IMR-90 (cell line): ENCODE results near the gene SLC38A9. TPM values are rescaled to one million over a fixed set of nuclear protein-coding genes. Genes with fewer than 3 reads are reported as not detected.

ENCODE experiments used
- ATAC-seq: fragments of 200-7000 bp; cut with Tn5 transposase; 2 replicates; pipeline ENCODE4 v1.9.1; 2020; ENCODE audit warnings: low read depth, mild to moderate bottlenecking, moderate library complexity
- BruUV-seq: library from RNA; stranded (reverse); fragments of 400-500 nt; replicated peaks from 2 replicates; lab custom pipeline; 2021; lab: Mats Ljungman, UMichigan
- CTCF ChIA-PET: fragments of 300-600 bp; formaldehyde crosslinking; extraction: SDS; loops from one replicate; lab custom pipeline; 2021; ENCODE audit warnings: antibody characterized with exemption; lab: Yijun Ruan, JAX
- POLR2A ChIA-PET: fragments of 300-600 bp; sonication (Branson Sonifier 250); formaldehyde crosslinking; loops from one replicate; lab custom pipeline; 2022; ENCODE audit warnings: antibody characterized with exemption; ENCODE audit not compliant: unreplicated experiment; lab: Charles Lee
- DNase-seq: peaks from one replicate; pipeline ENCODE4 v3.0.0; 2013
- H2AFZ ChIP-seq: replicated peaks from 2 replicates; pipeline ENCODE3; 2013; ENCODE audit warnings: low read length, mild to moderate bottlenecking; ENCODE audit not compliant: poor library complexity
- H2AK5ac ChIP-seq: 2 replicates; pipeline ENCODE4 v1.6.1; 2013; ENCODE audit warnings: low read depth, low read length, inconsistent platforms
- H2AK9ac ChIP-seq: replicated peaks from 2 replicates; pipeline ENCODE3; 2013; ENCODE audit warnings: mild to moderate bottlenecking, low read depth, low read length, moderate library complexity; ENCODE audit not compliant: poor library complexity
- H2BK120ac ChIP-seq: 2 replicates; pipeline ENCODE4 v1.6.1; 2013; ENCODE audit warnings: low read depth, low read length, inconsistent platforms
- H2BK15ac ChIP-seq: 3 replicates; pipeline ENCODE4 v1.6.1; 2013; ENCODE audit warnings: low read depth, low read length, inconsistent platforms
- H2BK20ac ChIP-seq: 2 replicates; pipeline ENCODE4 v1.6.1; 2013; ENCODE audit warnings: low read depth, mild to moderate bottlenecking, inconsistent platforms, low read length, moderate library complexity
- H2BK5ac ChIP-seq: 2 replicates; pipeline ENCODE4 v1.6.1; 2013; ENCODE audit warnings: mild to moderate bottlenecking, low read depth, low read length, inconsistent platforms; ENCODE audit not compliant: poor library complexity, severe bottlenecking
- H3K14ac ChIP-seq: replicated peaks from 2 replicates; pipeline ENCODE4 v1.6.1; 2013; ENCODE audit warnings: low read depth, low read length, inconsistent platforms
- H3K18ac ChIP-seq: 2 replicates; pipeline ENCODE4 v1.6.1; 2013; ENCODE audit warnings: low read depth, low read length, control low read depth
- H3K23ac ChIP-seq: 2 replicates; pipeline ENCODE4 v1.6.1; 2013; ENCODE audit warnings: low read depth, low read length, inconsistent platforms
- H3K27ac ChIP-seq: 2 replicates; pipeline ENCODE4 v1.5.1; 2013; ENCODE audit warnings: mild to moderate bottlenecking, control low read depth, low read length; ENCODE audit not compliant: insufficient read depth
- H3K27me3 ChIP-seq: 2 replicates; pipeline ENCODE4 v1.6.1; 2013; ENCODE audit warnings: low read length; ENCODE audit not compliant: control insufficient read depth, insufficient read depth
- H3K36me3 ChIP-seq: 2 replicates; pipeline ENCODE4 v1.6.1; 2013; ENCODE audit warnings: low read length, mixed read lengths; ENCODE audit not compliant: control insufficient read depth, insufficient read depth
- H3K4ac ChIP-seq: 2 replicates; pipeline ENCODE4 v1.6.1; 2013; ENCODE audit warnings: low read depth, low read length, inconsistent platforms
- H3K4me1 ChIP-seq: 2 replicates; pipeline ENCODE4 v1.6.1; 2013; ENCODE audit warnings: low read length, mixed read lengths; ENCODE audit not compliant: control insufficient read depth, insufficient read depth
- H3K4me2 ChIP-seq: 2 replicates; pipeline ENCODE4 v1.6.1; 2013; ENCODE audit warnings: low read depth, mild to moderate bottlenecking, control low read depth, low read length, moderate library complexity
- H3K4me3 ChIP-seq: 2 replicates; pipeline ENCODE4 v1.5.1; 2013; ENCODE audit warnings: low read depth, mild to moderate bottlenecking, control low read depth, low read length, moderate library complexity; ENCODE audit not compliant: insufficient read depth
- H3K56ac ChIP-seq: 2 replicates; pipeline ENCODE4 v1.6.1; 2013; ENCODE audit warnings: low read length, inconsistent platforms; ENCODE audit not compliant: insufficient read depth; ENCODE audit errors: extremely low read depth
- H3K79me1 ChIP-seq, 2 experiments: 2 replicates each; pipeline ENCODE4 v1.6.1; 2013; ENCODE audit warnings: low read length in 2 of 2, inconsistent platforms in 1 of 2, low read depth in 1 of 2
- H3K9ac ChIP-seq: 2 replicates; pipeline ENCODE4 v1.6.1; 2013; ENCODE audit warnings: low read depth, low read length, control low read depth
- H3K9me1 ChIP-seq: 2 replicates; pipeline ENCODE4 v1.6.1; 2013; ENCODE audit warnings: low read length, inconsistent platforms; ENCODE audit not compliant: insufficient read depth
- H3K9me3 ChIP-seq: 2 replicates; pipeline ENCODE4 v1.6.1; 2013; ENCODE audit warnings: low read length; ENCODE audit not compliant: control insufficient read depth, insufficient read depth
- H4K20me1 ChIP-seq: 2 replicates; pipeline ENCODE4 v1.6.1; 2013; ENCODE audit warnings: low read length, inconsistent platforms; ENCODE audit not compliant: insufficient read depth
- H4K5ac ChIP-seq: 2 replicates; pipeline ENCODE4 v1.6.1; 2013; ENCODE audit warnings: mild to moderate bottlenecking, low read depth, low read length, control low read depth
- H4K8ac ChIP-seq, 2 experiments: 2 replicates each; pipeline ENCODE4 v1.6.1; 2013; ENCODE audit warnings: low read depth in 2 of 2, low read length in 2 of 2, control low read depth in 1 of 2, inconsistent platforms in 1 of 2
- H4K91ac ChIP-seq: 2 replicates; pipeline ENCODE4 v1.6.1; 2013; ENCODE audit warnings: low read depth, low read length, inconsistent platforms; ENCODE audit not compliant: insufficient read depth
- BHLHE40 ChIP-seq: fragments of 150-350 bp; IDR thresholded peaks from 2 replicates; pipeline ENCODE4 v1.6.1; 2016; ENCODE audit warnings: mild to moderate bottlenecking, low read depth, low read length
- CEBPB ChIP-seq: IDR thresholded peaks from 2 replicates; pipeline ENCODE4 v1.6.1; 2012; ENCODE audit warnings: low read depth, low read length, improper control_type of control experiment
- CHD1 ChIP-seq: IDR thresholded peaks from 2 replicates; pipeline ENCODE4 v1.6.1; 2012; ENCODE audit warnings: low read depth, low read length, improper control_type of control experiment
- ELK1 ChIP-seq: fragments of 150-350 bp; IDR thresholded peaks from 2 replicates; pipeline ENCODE4 v1.6.1; 2016; ENCODE audit warnings: low read depth, mild to moderate bottlenecking, low read length, moderate library complexity, borderline replicate concordance
- FOS ChIP-seq: fragments of 150-350 bp; IDR thresholded peaks from 2 replicates; pipeline ENCODE4 v1.6.1; 2016; ENCODE audit warnings: low read depth, low read length
- MAFK ChIP-seq: IDR thresholded peaks from 2 replicates; pipeline ENCODE4 v1.6.1; 2012; ENCODE audit warnings: low read depth, low read length, improper control_type of control experiment
- MAZ ChIP-seq: IDR thresholded peaks from 2 replicates; pipeline ENCODE4 v1.6.1; 2012; ENCODE audit warnings: low read depth, mild to moderate bottlenecking, low read length, improper control_type of control experiment, moderate library complexity, borderline replicate concordance
- NFE2L2 ChIP-seq: fragments of 150-350 bp; IDR thresholded peaks from 2 replicates; pipeline ENCODE4 v1.6.1; 2016; ENCODE audit warnings: low read depth, mild to moderate bottlenecking, low read length
- POLR2A ChIP-seq: IDR thresholded peaks from 2 replicates; pipeline ENCODE4 v1.6.1; 2012; ENCODE audit warnings: mild to moderate bottlenecking, low read depth, low read length
- RAD21 ChIP-seq: IDR thresholded peaks from 2 replicates; pipeline ENCODE4 v1.6.1; 2012; ENCODE audit warnings: low read length, improper control_type of control experiment
- RCOR1 ChIP-seq: IDR thresholded peaks from 2 replicates; pipeline ENCODE4 v1.6.1; 2012; ENCODE audit warnings: mild to moderate bottlenecking, low read length, improper control_type of control experiment; ENCODE audit not compliant: insufficient replicate concordance
- RFX5 ChIP-seq: IDR thresholded peaks from 2 replicates; pipeline ENCODE4 v1.8.0; 2012; ENCODE audit warnings: low read depth, mild to moderate bottlenecking, low read length, moderate library complexity
- SMC3 ChIP-seq: fragments of 150-350 bp; IDR thresholded peaks from 2 replicates; pipeline ENCODE4 v1.6.1; 2016; ENCODE audit warnings: low read depth, mild to moderate bottlenecking, antibody characterized with exemption, low read length, moderate library complexity
- WGBS, 2 experiments: methylation state at CpG; one replicate each; pipeline versions ENCODE4 v1.1.5 to v1.1.7; 2013; ENCODE audit warnings: missing lambda C conversion rate in 2 of 2; ENCODE audit not compliant: insufficient read length in 1 of 2; ENCODE audit errors: extremely low coverage in 2 of 2; 5-methylcytosine and 5-hydroxymethylcytosine counted together
- dilution Hi-C: fragments of 300-500 bp; cut with HindIII; formaldehyde crosslinking; loops from one replicate; pipeline ENCODE4 v1.14.3; 2018; ENCODE audit warnings: low sequenced_read_pairs; ENCODE audit not compliant: unreplicated experiment
- in situ Hi-C: fragments of 300-500 bp; cut with MboI; formaldehyde crosslinking; loops from 3 replicates; pipeline ENCODE4 v1.14.3; 2019; ENCODE audit warnings: low sequenced_read_pairs, inconsistent platforms, mixed read lengths
- intact Hi-C: fragments of 100-400 bp; cut with micrococcal nuclease; formaldehyde crosslinking; loops from 2 replicates; pipeline ENCODE4 v1.10.0; 2022
- polyA plus RNA-seq, 3 experiments: library from polyadenylated mRNA; depleted of rRNA; stranded (reverse); fragments of >200 nt; gene quantifications; 2 replicates each; pipeline ENCODE4 v1.2.3, GENCODE V29; 2012; ENCODE audit warnings: low replicate concordance in 1 of 3
- total RNA-seq: library from RNA; depleted of rRNA; stranded (reverse); fragments of >200 nt; gene quantifications from 2 replicates; pipeline ENCODE4 v1.2.3, GENCODE V29; 2012
- TF ChIP-seq, protein P1 (sequence below): fragments of 150-350 bp; IDR thresholded peaks from 2 replicates; pipeline ENCODE4 v1.6.1; 2017; ENCODE audit warnings: mild to moderate bottlenecking, antibody characterized with exemption, low read length, low read depth
- TF ChIP-seq, protein P2 (sequence below): conservative IDR thresholded peaks from 2 replicates; pipeline ENCODE4 v1.5.1; 2012; ENCODE audit warnings: mild to moderate bottlenecking, low read depth, low read length, improper control_type of control experiment

Gene SLC38A9
- total and polyA plus RNA-seq, 2 of the 4 experiments (the other 2 are of a cell fraction), result 10.5 to 24.2 TPM

- no peaks in the 10 kb centered on the region for H3K9me1 ChIP-seq
- DNase-seq (peak; percentile 43), ATAC-seq (peak; percentile 54)
- H3K9me3 ChIP-seq, result no peaks in the 10 kb centered on the region
- H3K56ac ChIP-seq, result no peak overlapping the region
- no peak overlapping the region for H2AK9ac ChIP-seq
- ChIA-PET CTCF (no interaction called here), POLR2A (no interaction called here)
- H3K79me1 ChIP-seq, result peaks cover 0 to 5% of the 10 kb centered on the region in 2 experiments; a peak in 1 of 4 replicates
- no peak overlapping the region for H2BK5ac ChIP-seq
- H4K5ac ChIP-seq, result no peak overlapping the region
- no peak overlapping the region for H2BK20ac ChIP-seq
- no peak overlapping the region for H3K9ac ChIP-seq
- dilution Hi-C loops (no loop called here), in situ Hi-C loops (no loop called here), intact Hi-C loops (loop anchor here (5.0 kb wide), 3 partner anchors 272 to 522 kb away; partner anchors contain the start of gene CDC20B)
- no peak overlapping the region for H4K91ac ChIP-seq
- 67% methylated on average over 2 of the region's 3 CpGs; no CpG with 5 or more reads in 1 of the 2 experiments for WGBS, 2 experiments
- H4K8ac ChIP-seq, result no peak overlapping the region
- no peak overlapping the region for H3K18ac ChIP-seq
- no peak overlapping the region for H2AK5ac ChIP-seq
- H3K4me1 ChIP-seq, result no peaks in the 10 kb centered on the region; the same call in 1 of the 2 replicates
- no peak overlapping the region for H3K14ac ChIP-seq
- H2AFZ ChIP-seq, result no peak overlapping the region
- H3K4me3 ChIP-seq, result no peak overlapping the region
- no TSS peak for BruUV-seq
- H3K4me2 ChIP-seq, result no peak overlapping the region
- H3K27ac ChIP-seq, result no peak overlapping the region
- no peaks in the 10 kb centered on the region for H3K36me3 ChIP-seq
- no peak overlapping the region for H2BK120ac ChIP-seq
- no peaks in the 10 kb centered on the region for H3K27me3 ChIP-seq
- H3K23ac ChIP-seq, result no peak overlapping the region
- peaks cover 3% of the 10 kb centered on the region; the same call in 1 of the 2 replicates for H4K20me1 ChIP-seq
- H3K4ac ChIP-seq, result no peak overlapping the region
- TF ChIP-seq ELK1 (no peak), MAFK (no peak), RAD21 (peak; percentile 51), CEBPB (no peak), SMC3 (peak; percentile 43), NFE2L2 (no peak), BHLHE40 (no peak), RCOR1 (no peak), FOS (no peak), CHD1 (no peak), POLR2A (no peak), RFX5 (no peak), MAZ (no peak)
- TF ChIP-seq, protein P1, sequence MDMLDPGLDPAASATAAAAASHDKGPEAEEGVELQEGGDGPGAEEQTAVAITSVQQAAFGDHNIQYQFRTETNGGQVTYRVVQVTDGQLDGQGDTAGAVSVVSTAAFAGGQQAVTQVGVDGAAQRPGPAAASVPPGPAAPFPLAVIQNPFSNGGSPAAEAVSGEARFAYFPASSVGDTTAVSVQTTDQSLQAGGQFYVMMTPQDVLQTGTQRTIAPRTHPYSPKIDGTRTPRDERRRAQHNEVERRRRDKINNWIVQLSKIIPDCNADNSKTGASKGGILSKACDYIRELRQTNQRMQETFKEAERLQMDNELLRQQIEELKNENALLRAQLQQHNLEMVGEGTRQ, result no peak
- TF ChIP-seq, protein P2, sequence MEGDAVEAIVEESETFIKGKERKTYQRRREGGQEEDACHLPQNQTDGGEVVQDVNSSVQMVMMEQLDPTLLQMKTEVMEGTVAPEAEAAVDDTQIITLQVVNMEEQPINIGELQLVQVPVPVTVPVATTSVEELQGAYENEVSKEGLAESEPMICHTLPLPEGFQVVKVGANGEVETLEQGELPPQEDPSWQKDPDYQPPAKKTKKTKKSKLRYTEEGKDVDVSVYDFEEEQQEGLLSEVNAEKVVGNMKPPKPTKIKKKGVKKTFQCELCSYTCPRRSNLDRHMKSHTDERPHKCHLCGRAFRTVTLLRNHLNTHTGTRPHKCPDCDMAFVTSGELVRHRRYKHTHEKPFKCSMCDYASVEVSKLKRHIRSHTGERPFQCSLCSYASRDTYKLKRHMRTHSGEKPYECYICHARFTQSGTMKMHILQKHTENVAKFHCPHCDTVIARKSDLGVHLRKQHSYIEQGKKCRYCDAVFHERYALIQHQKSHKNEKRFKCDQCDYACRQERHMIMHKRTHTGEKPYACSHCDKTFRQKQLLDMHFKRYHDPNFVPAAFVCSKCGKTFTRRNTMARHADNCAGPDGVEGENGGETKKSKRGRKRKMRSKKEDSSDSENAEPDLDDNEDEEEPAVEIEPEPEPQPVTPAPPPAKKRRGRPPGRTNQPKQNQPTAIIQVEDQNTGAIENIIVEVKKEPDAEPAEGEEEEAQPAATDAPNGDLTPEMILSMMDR, result peak; percentile 45
- no peak overlapping the region for H2BK15ac ChIP-seq
Measured at GRCh38 chr5:55694152-55694830, 17.8 kb downstream of the SLC38A9 start.
